AML-193 (cell line): ENCODE results near the gene NBPF12.
A peak's percentile ranks its signal among the peaks of the same experiment; 100 is the strongest.
"Not testable (repeated sequence)": the region's sequence is repeated elsewhere in the genome, so short reads cannot be mapped to it uniquely, and the experiment has no call there.

Experiments used
- DNase-seq, 2 experiments: peaks; one replicate each; lab custom pipeline; 2025; lab: John Stamatoyannopoulos, UW

NBPF12 gene

GRCh38 chr1:146938242-146938902 is at the start of gene NBPF12:
Gene NBPF12 (plus strand): TSS chr1:146938324. CDS start chr1:146960144, 21,820 bp downstream.
- DNase-seq = peak; percentile 23 to 40

GRCh38 chr1:146891355-146891754 is 46.8 kb upstream of the NBPF12 start:
- DNase-seq = not testable (repeated sequence)

GRCh38 chr1:146892331-146892730 is 45.8 kb upstream of the NBPF12 start:
- DNase-seq = not testable (repeated sequence)

- DNase-seq = not testable (repeated sequence)
These were observed 30.4 kb upstream of the NBPF12 start for GRCh38 chr1:146907565-146908261.

- not testable (repeated sequence) for DNase-seq
These were observed 25.1 kb upstream of the NBPF12 start for GRCh38 chr1:146912975-146913374.

- DNase-seq = not testable (repeated sequence)
These were observed 17.3 kb upstream of the NBPF12 start for GRCh38 chr1:146920811-146921210.

GRCh38 chr1:146922614-146923013 is 15.5 kb upstream of the NBPF12 start:
- not testable (repeated sequence) for DNase-seq

- not testable (repeated sequence) for DNase-seq
These were observed 14.0 kb upstream of the NBPF12 start for GRCh38 chr1:146924106-146924505.

GRCh38 chr1:146926413-146926812 is 11.7 kb upstream of the NBPF12 start:
- not testable (repeated sequence) for DNase-seq

- DNase-seq = not testable (repeated sequence)
These were observed 7.9 kb upstream of the NBPF12 start for GRCh38 chr1:146930225-146930624.

- DNase-seq = not testable (repeated sequence)
These were observed 3.5 kb upstream of the NBPF12 start for GRCh38 chr1:146934390-146935223.

GRCh38 chr1:146937462-146937861 is 662 bp upstream of the NBPF12 start:
- DNase-seq = not testable (repeated sequence)

- not testable (repeated sequence) for DNase-seq
These were observed 1.0 kb downstream of the NBPF12 start for GRCh38 chr1:146938927-146939786.

- DNase-seq = not testable (repeated sequence)
These were observed 2.2 kb downstream of the NBPF12 start for GRCh38 chr1:146940293-146940692.

GRCh38 chr1:146943342-146943886 is 5.3 kb downstream of the NBPF12 start:
- not testable (repeated sequence) for DNase-seq

- not testable (repeated sequence) for DNase-seq
These were observed 10.0 kb downstream of the NBPF12 start for GRCh38 chr1:146948127-146948526.

GRCh38 chr1:146964340-146964739 is 26.2 kb downstream of the NBPF12 start:
- DNase-seq = not testable (repeated sequence)

- not testable (repeated sequence) for DNase-seq
These were observed 28.2 kb downstream of the NBPF12 start for GRCh38 chr1:146966351-146966750.

- not testable (repeated sequence) for DNase-seq
These were observed 32.5 kb downstream of the NBPF12 start for GRCh38 chr1:146970656-146971055.

GRCh38 chr1:146972681-146973080 is 34.6 kb downstream of the NBPF12 start:
- DNase-seq = not testable (repeated sequence)

- not testable (repeated sequence) for DNase-seq
These were observed 47.7 kb downstream of the NBPF12 start for GRCh38 chr1:146985855-146986254.
